HG02973 (cell line): ENCODE results near the gene HACL1.

ENCODE experiments used
- ATAC-seq: cut with Tn5 transposase; IDR thresholded peaks from one replicate; pipeline ENCODE4 v1.9.1; 2021; ENCODE audit warnings: moderate library complexity; ENCODE audit not compliant: unreplicated experiment

Gene HACL1

GRCh38 chr3:15601399-15602145 is at the start of gene HACL1, which contains the start of gene BTD:
TSS of gene HACL1 (minus strand) at chr3:15601569. CDS start at chr3:15601463, 106 bp downstream.
TSS of gene BTD (plus strand) at chr3:15601745. CDS start at chr3:15635440, 33,695 bp downstream.
- ATAC-seq = peak; percentile 94

- ATAC-seq = no peak
Observed at GRCh38 chr3:15649858-15650257, 48.5 kb upstream of the HACL1 start.

GRCh38 chr3:15649341-15649740 is 48.0 kb upstream of the HACL1 start:
- no peak for ATAC-seq

- peak; percentile 93 for ATAC-seq
Observed at GRCh38 chr3:15647611-15648167, 46.3 kb upstream of the HACL1 start.

- ATAC-seq = no peak
Observed at GRCh38 chr3:15646851-15647511, 45.6 kb upstream of the HACL1 start.

- ATAC-seq = no peak
Observed at GRCh38 chr3:15645740-15646501, 44.6 kb upstream of the HACL1 start.

- no peak for ATAC-seq
Observed at GRCh38 chr3:15645246-15645645, 43.9 kb upstream of the HACL1 start.

GRCh38 chr3:15638891-15639262 is 37.5 kb upstream of the HACL1 start:
- ATAC-seq = no peak

- no peak for ATAC-seq
Observed at GRCh38 chr3:15638193-15638890, 37.0 kb upstream of the HACL1 start.

GRCh38 chr3:15637131-15637951 is 36.0 kb upstream of the HACL1 start:
- no peak for ATAC-seq

- no peak for ATAC-seq
Observed at GRCh38 chr3:15636028-15636709, 34.8 kb upstream of the HACL1 start.

- no peak for ATAC-seq
Observed at GRCh38 chr3:15635121-15635661, 33.8 kb upstream of the HACL1 start.

- ATAC-seq = no peak
Observed at GRCh38 chr3:15634671-15635070, 33.3 kb upstream of the HACL1 start.

- no peak for ATAC-seq
Observed at GRCh38 chr3:15633766-15634598, 32.6 kb upstream of the HACL1 start.

- no peak for ATAC-seq
Observed at GRCh38 chr3:15633159-15633558, 31.8 kb upstream of the HACL1 start.

- ATAC-seq = no peak
Observed at GRCh38 chr3:15632212-15632580, 30.8 kb upstream of the HACL1 start.

GRCh38 chr3:15631426-15632211 is 30.2 kb upstream of the HACL1 start:
- ATAC-seq = no peak
